Spinal cord (tissue), 10 donors: ENCODE results near the gene FAM236B. TPM values are rescaled to one million over a fixed set of nuclear protein-coding genes. Genes with fewer than 3 reads are reported as not detected.
"Not testable (repeated sequence)": the region's sequence is repeated elsewhere in the genome, so short reads cannot be mapped to it uniquely, and the experiment has no call there.

Source experiments
- DNase-seq, 6 donors: peaks; one replicate each; pipeline versions ENCODE4 v3.0.0 to v3.0.0-alpha.2; 2013 to 2015; ENCODE audit warnings: low spot score in 6 of 6, low read depth in 4 of 6
- H3K27ac ChIP-seq: one replicate; pipeline ENCODE4 v1.5.1; 2013; ENCODE audit warnings: low read depth, low read length, control low read depth
- H3K27me3 ChIP-seq: one replicate; pipeline ENCODE4 v1.6.1; 2013; ENCODE audit warnings: low read length; ENCODE audit not compliant: control insufficient read depth, insufficient read depth
- H3K36me3 ChIP-seq: one replicate; pipeline ENCODE4 v1.6.1; 2013; ENCODE audit warnings: low read length; ENCODE audit not compliant: control insufficient read depth, insufficient read depth
- H3K4me1 ChIP-seq: one replicate; pipeline ENCODE4 v1.6.1; 2013; ENCODE audit warnings: low read length; ENCODE audit not compliant: control insufficient read depth, insufficient read depth
- H3K4me3 ChIP-seq: one replicate; pipeline ENCODE4 v1.5.1; 2013; ENCODE audit warnings: low read depth, low read length, control low read depth
- H3K9me3 ChIP-seq: one replicate; pipeline ENCODE4 v1.6.1; 2013; ENCODE audit warnings: low read length; ENCODE audit not compliant: control insufficient read depth, insufficient read depth
- WGBS: methylation state at CpG from one replicate; pipeline ENCODE4 v1.1.5; 2013; ENCODE audit warnings: missing lambda C conversion rate; ENCODE audit not compliant: insufficient coverage; 5-methylcytosine and 5-hydroxymethylcytosine counted together
- polyA plus RNA-seq, 2 donors: library from polyadenylated mRNA; unstranded; fragments of 120-200 nt; gene quantifications; one replicate each; pipeline ENCODE4 v1.2.1, GENCODE V29; 2013; ENCODE audit not compliant: insufficient read length in 2 of 2
- small RNA-seq: library from RNA; depleted of rRNA; stranded (forward); fragments of <200 nt; gene quantifications from one replicate; pipeline ENCODE3, GENCODE V24; 2014; ENCODE audit warnings: low replicate concordance
- total RNA-seq, 2 donors: library from RNA; depleted of rRNA in 1 of 2; stranded (reverse); fragments of 120-200 nt in 1 of 2; fragments of >200 nt in 1 of 2; gene quantifications; one replicate each; pipeline versions ENCODE4 v1.2.3 to v1.2.4, GENCODE V29; 2013 to 2014
- donor health status: healthy.

Gene FAM236B
- total and polyA plus RNA-seq, 4 donors, result not detected

GRCh38 chrX:72760454-72760853 is 22.0 kb downstream of the FAM236B start:
- not testable (repeated sequence) for H3K27ac ChIP-seq, H3K36me3 ChIP-seq, H3K4me1 ChIP-seq, DNase-seq, H3K27me3 ChIP-seq, H3K9me3 ChIP-seq, H3K4me3 ChIP-seq
- WGBS, result no CpG with 5 or more reads among the region's 9 CpGs

- not testable (repeated sequence) for H3K27ac ChIP-seq, H3K4me3 ChIP-seq, DNase-seq, H3K4me1 ChIP-seq, H3K27me3 ChIP-seq, H3K36me3 ChIP-seq, H3K9me3 ChIP-seq
- no CpG with 5 or more reads among the region's 3 CpGs for WGBS
Observed at GRCh38 chrX:72748545-72748944, 33.9 kb downstream of the FAM236B start.

GRCh38 chrX:72745546-72745945 is 36.9 kb downstream of the FAM236B start:
- not testable (repeated sequence) for H3K27me3 ChIP-seq, H3K36me3 ChIP-seq, H3K27ac ChIP-seq, H3K4me3 ChIP-seq, H3K4me1 ChIP-seq, DNase-seq, H3K9me3 ChIP-seq
- no CpG with 5 or more reads among the region's 7 CpGs for WGBS

GRCh38 chrX:72735561-72735960 is 46.9 kb downstream of the FAM236B start:
- Histone ChIP-seq H3K36me3 (no peaks in the 10 kb centered on the region), H3K4me1 (no peaks in the 10 kb centered on the region), H3K9me3 (no peaks in the 10 kb centered on the region), H3K27ac (no peak overlapping the region), H3K4me3 (no peak overlapping the region), H3K27me3 (no peaks in the 10 kb centered on the region)
- 100% methylated on average over 1 of the region's 1 CpG for WGBS
- DNase-seq, result no peak

- not testable (repeated sequence) for DNase-seq, H3K9me3 ChIP-seq, H3K36me3 ChIP-seq, H3K27me3 ChIP-seq, H3K4me1 ChIP-seq, H3K4me3 ChIP-seq, H3K27ac ChIP-seq
- 58% methylated on average over 6 of the region's 8 CpGs for WGBS
Observed at GRCh38 chrX:72733636-72734035, 48.8 kb downstream of the FAM236B start.

Small RNA genes lying within 50 kb of the gene (small RNA-seq; reads per million reads assigned to genes)
- gene RNU1-112P, result not detected

Other genes starting within 250 kb of the FAM236B start
- gene HDAC8, start 209.8 kb downstream of the FAM236B start, total RNA-seq, result 10 to 100 TPM; 34.2 to 37.0 TPM
- 10 to 100 TPM; 30.6 to 35.7 TPM for gene HDAC8, start 209.8 kb downstream of the FAM236B start, polyA plus RNA-seq
- 1 to 10 TPM; 6.1 to 7.4 TPM for gene PHKA1, start 68.4 kb downstream of the FAM236B start, total RNA-seq
- 1 to 10 TPM; 7.5 to 9.3 TPM for gene PHKA1, start 68.4 kb downstream of the FAM236B start, polyA plus RNA-seq
- 1 to 10 TPM; 1.5 to 2.6 TPM for gene DMRTC1B, start 5.8 kb downstream of the FAM236B start, total RNA-seq
- gene DMRTC1B, start 5.8 kb downstream of the FAM236B start, polyA plus RNA-seq, result 10 to 100 TPM; 13.7 to 15.3 TPM
- gene FAM236D, start 25.6 kb upstream of the FAM236B start, total RNA-seq, result not detected
- not detected for gene FAM236D, start 25.6 kb upstream of the FAM236B start, polyA plus RNA-seq
- gene FAM236C, start 130.0 kb upstream of the FAM236B start, total RNA-seq, result not detected
- not detected for gene FAM236C, start 130.0 kb upstream of the FAM236B start, polyA plus RNA-seq
- gene FAM236A, start 155.5 kb upstream of the FAM236B start, total RNA-seq, result not detected
- gene FAM236A, start 155.5 kb upstream of the FAM236B start, polyA plus RNA-seq, result 1 to 10 TPM; 1.8 TPM
- under 1 TPM in 1 of 2 donors, not detected in 1; 0.55 TPM for gene DMRTC1, start 161.2 kb upstream of the FAM236B start, total RNA-seq
- gene DMRTC1, start 161.2 kb upstream of the FAM236B start, polyA plus RNA-seq, result 1 to 10 TPM; 1.0 to 1.5 TPM
- 1 to 10 TPM in 1 of 2 donors, under 1 TPM in 1; 0.72 to 1.3 TPM for gene PABPC1L2B, start 220.3 kb upstream of the FAM236B start, total RNA-seq
- 10 to 100 TPM; 14.1 to 17.2 TPM for gene PABPC1L2B, start 220.3 kb upstream of the FAM236B start, polyA plus RNA-seq